HepG2 (cell line): ENCODE measurements around the gene TCF7L2. TPM values are rescaled to one million over a fixed set of nuclear protein-coding genes. Genes with fewer than 3 reads are reported as not detected.

Source experiments
- ARHGAP35 ChIP-seq: sonication (generic); formaldehyde crosslinking; IDR thresholded peaks from 2 replicates; pipeline ENCODE4 v1.9.0; 2022; ENCODE audit warnings: mild to moderate bottlenecking, inconsistent platforms, moderate library complexity, missing genetic modification reagents, borderline replicate concordance
- ARNT2 ChIP-seq: sonication (generic); formaldehyde crosslinking; IDR thresholded peaks from 2 replicates; pipeline ENCODE4 v1.8.0; 2022; ENCODE audit warnings: mild to moderate bottlenecking, low read depth, missing genetic modification reagents, moderate library complexity
- CREB1 ChIP-seq, 2 experiments: fragments of 450-650 bp in 1 of 2; IDR thresholded peaks; 2 replicates each; pipeline ENCODE4 v1.6.1; 2016 to 2017; ENCODE audit warnings: control low read depth in 1 of 2, mild to moderate bottlenecking in 1 of 2, missing compliant biosample characterization in 1 of 2, missing genetic modification characterization in 1 of 2
- FOXO1 ChIP-seq: sonication (generic); formaldehyde crosslinking; IDR thresholded peaks from 2 replicates; pipeline ENCODE4 v1.4.0; 2020; ENCODE audit warnings: missing genetic modification reagents
- GATA4 ChIP-seq: sonication (generic); IDR thresholded peaks from 2 replicates; pipeline ENCODE4 v1.6.1; 2016; ENCODE audit warnings: antibody characterized with exemption, low read depth, borderline replicate concordance
- LCORL ChIP-seq, 2 experiments: fragments of 450-650 bp in 1 of 2; sonication (generic) in 1 of 2; formaldehyde crosslinking in 1 of 2; IDR thresholded peaks; 2 replicates each; pipeline versions ENCODE4 v1.5.0 to v1.6.1; 2017 to 2020; ENCODE audit warnings: antibody characterized with exemption in 1 of 2, missing genetic modification reagents in 1 of 2
- MXI1 ChIP-seq: IDR thresholded peaks from 3 replicates; pipeline ENCODE4 v1.6.1; 2012; ENCODE audit warnings: low read depth, low read length, inconsistent platforms, borderline replicate concordance
- NFYB ChIP-seq: sonication (generic); formaldehyde crosslinking; IDR thresholded peaks from 2 replicates; pipeline ENCODE4 v1.4.0; 2020; ENCODE audit warnings: missing genetic modification reagents
- NR2F2 ChIP-seq: IDR thresholded peaks from 2 replicates; pipeline ENCODE4 v1.6.1; 2012; ENCODE audit warnings: low read depth, inconsistent platforms, borderline replicate concordance
- NR2F6 ChIP-seq, 2 experiments: IDR thresholded peaks; 2 replicates each; pipeline ENCODE4 v1.6.1; 2016; ENCODE audit warnings: antibody characterized with exemption in 1 of 2, mild to moderate bottlenecking in 1 of 2
- PHF21A ChIP-seq: sonication (generic); formaldehyde crosslinking; IDR thresholded peaks from 2 replicates; pipeline ENCODE4 v1.5.0; 2020; ENCODE audit warnings: mild to moderate bottlenecking, missing genetic modification reagents
- POGZ ChIP-seq: sonication (generic); formaldehyde crosslinking; IDR thresholded peaks from 2 replicates; pipeline ENCODE4 v1.4.0; 2020; ENCODE audit warnings: mild to moderate bottlenecking, missing genetic modification reagents
- RXRA ChIP-seq: sonication (generic); formaldehyde crosslinking; IDR thresholded peaks from 2 replicates; pipeline ENCODE4 v1.5.1; 2020; ENCODE audit warnings: missing genetic modification reagents
- STAG1 ChIP-seq: sonication (generic); formaldehyde crosslinking; IDR thresholded peaks from 2 replicates; pipeline ENCODE4 v1.4.0; 2020; ENCODE audit warnings: missing genetic modification reagents
- TEAD3 ChIP-seq: optimal IDR thresholded peaks from 2 replicates; pipeline ENCODE3; 2016; ENCODE audit warnings: borderline replicate concordance
- TGIF2 ChIP-seq: IDR thresholded peaks from 2 replicates; pipeline ENCODE4 v1.6.1; 2016; ENCODE audit warnings: control low read depth, missing compliant biosample characterization
- ZBTB42 ChIP-seq: sonication (generic); formaldehyde crosslinking; IDR thresholded peaks from 2 replicates; pipeline ENCODE4 v1.5.0; 2020; ENCODE audit warnings: mild to moderate bottlenecking, missing genetic modification reagents
- ZFP41 ChIP-seq: sonication (generic); formaldehyde crosslinking; IDR thresholded peaks from 2 replicates; pipeline ENCODE4 v1.4.0; 2020; ENCODE audit warnings: mild to moderate bottlenecking, missing genetic modification reagents, borderline replicate concordance
- ZNF230 ChIP-seq: sonication (generic); formaldehyde crosslinking; IDR thresholded peaks from 2 replicates; pipeline ENCODE4 v1.4.0; 2020; ENCODE audit warnings: mild to moderate bottlenecking, missing genetic modification reagents
- ZNF432 ChIP-seq: sonication (generic); formaldehyde crosslinking; IDR thresholded peaks from 2 replicates; pipeline ENCODE4 v1.5.0; 2020; ENCODE audit warnings: missing genetic modification reagents, mild to moderate bottlenecking, borderline replicate concordance
- ZNF510 ChIP-seq: sonication (generic); formaldehyde crosslinking; IDR thresholded peaks from 2 replicates; pipeline ENCODE4 v1.4.0; 2020; ENCODE audit warnings: low read depth, mild to moderate bottlenecking, missing genetic modification reagents
- ZNF652 ChIP-seq: IDR thresholded peaks from 2 replicates; pipeline ENCODE4 v1.6.1; 2016; ENCODE audit warnings: low read depth, borderline replicate concordance
- ZNF674 ChIP-seq: sonication (generic); formaldehyde crosslinking; IDR thresholded peaks from 2 replicates; pipeline ENCODE4 v1.5.0; 2020; ENCODE audit warnings: low read depth, mild to moderate bottlenecking, missing genetic modification reagents
- ZNF766 ChIP-seq: sonication (generic); formaldehyde crosslinking; IDR thresholded peaks from 2 replicates; pipeline ENCODE4 v1.5.0; 2020; ENCODE audit warnings: missing genetic modification reagents, borderline replicate concordance
- ZNF790 ChIP-seq: sonication (generic); formaldehyde crosslinking; IDR thresholded peaks from 2 replicates; pipeline ENCODE4 v1.8.0; 2022; ENCODE audit warnings: missing genetic modification reagents, mild to moderate bottlenecking, borderline replicate concordance
- ZNF816 ChIP-seq: sonication (generic); formaldehyde crosslinking; IDR thresholded peaks from 2 replicates; pipeline ENCODE4 v1.8.0; 2022; ENCODE audit warnings: missing genetic modification reagents, mild to moderate bottlenecking, borderline replicate concordance
- polyA plus RNA-seq, 8 experiments: library from polyadenylated mRNA; depleted of rRNA in 3 of 8; stranded (reverse) in 7 of 8; unstranded in 1 of 8; fragments of >200 nt; fragmentation: Illumina TruSeq in 4 of 8; extraction: Trizol in 4 of 8; gene quantifications; 2 replicates each; pipeline versions ENCODE4 v1.2.1 to v1.2.3, GENCODE V29; 2011 to 2016; ENCODE audit warnings: low read depth in 4 of 8, missing spikeins in 1 of 8, mixed read lengths in 1 of 8; ENCODE audit not compliant: insufficient read depth in 1 of 8
- total RNA-seq, 5 experiments: library from RNA; depleted of rRNA; stranded (reverse); fragments of >200 nt; fragmentation: Illumina TruSeq; extraction: Trizol; gene quantifications; 2 replicates each; pipeline ENCODE4 v1.2.3, GENCODE V29; 2016; ENCODE audit warnings: low read depth in 1 of 5
- TF ChIP-seq, protein P1 (sequence below): sonication (generic); formaldehyde crosslinking; IDR thresholded peaks from 2 replicates; pipeline ENCODE4 v1.4.0; 2020; ENCODE audit warnings: missing genetic modification reagents, low read depth, mild to moderate bottlenecking, borderline replicate concordance
- TF ChIP-seq, protein P2 (sequence below): sonication (generic); formaldehyde crosslinking; IDR thresholded peaks from 2 replicates; pipeline ENCODE4 v1.4.0; 2020; ENCODE audit warnings: missing genetic modification reagents

Gene TCF7L2
- total and polyA plus RNA-seq, 2 of the 13 experiments (the other 11 are each of a cell fraction or from before 2014, with no cell fraction given) = 3.9 to 13.7 TPM

DNA sequence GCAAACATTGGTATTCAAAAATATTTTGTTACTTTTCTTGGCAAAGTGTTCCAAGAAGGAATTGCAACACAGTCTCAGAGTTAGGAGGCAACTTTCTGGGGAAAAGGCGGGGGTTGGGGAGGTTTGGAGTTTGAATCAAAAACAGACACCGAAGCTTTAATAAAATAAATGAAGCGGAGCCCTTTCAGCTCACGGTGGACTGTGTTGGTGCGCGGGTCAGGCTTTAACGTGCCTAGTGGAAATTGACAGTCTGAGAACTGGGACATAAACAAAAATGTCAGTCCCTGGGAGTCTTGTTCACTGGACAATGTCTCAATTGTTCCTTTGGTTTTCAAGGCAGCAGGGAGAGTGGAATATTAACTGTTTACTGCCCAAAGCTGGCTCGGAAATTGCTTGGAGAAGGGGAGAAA is 109.3 kb downstream of the TCF7L2 start (continued):
- TF ChIP-seq NR2F2 = no peak
- no peak for TF ChIP-seq ZNF816
- TF ChIP-seq ZNF432 = no peak
- 0 out of 2 replicates have a peak, but pooled peaks have one; percentile 36 for TF ChIP-seq ARNT2 (CRISPR knock-in tag)
- TF ChIP-seq NR2F6 (IDR thresholded peaks at IDR 0.05) = no peak
- TF ChIP-seq NR2F6 (CRISPR knock-in tag; IDR thresholded peaks at IDR 0.05) = 0 out of 2 replicates have a peak, but pooled peaks have one; percentile 9
- TF ChIP-seq, protein P1, sequence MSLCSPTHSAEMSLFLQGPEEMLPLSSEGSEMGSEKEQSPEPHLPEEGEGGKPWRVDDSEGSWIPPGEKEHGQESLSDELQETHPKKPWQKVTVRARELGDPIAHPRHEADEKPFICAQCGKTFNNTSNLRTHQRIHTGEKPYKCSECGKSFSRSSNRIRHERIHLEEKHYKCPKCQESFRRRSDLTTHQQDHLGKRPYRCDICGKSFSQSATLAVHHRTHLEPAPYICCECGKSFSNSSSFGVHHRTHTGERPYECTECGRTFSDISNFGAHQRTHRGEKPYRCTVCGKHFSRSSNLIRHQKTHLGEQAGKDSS (CRISPR knock-in tag) = no peak
- TF ChIP-seq CREB1 (IDR thresholded peaks at IDR 0.05) = no peak
- no peak for TF ChIP-seq CREB1 (CRISPR knock-in tag; IDR thresholded peaks at IDR 0.05)
- TF ChIP-seq TEAD3 = peak; percentile 18
- no peak for TF ChIP-seq ZNF230
- TF ChIP-seq STAG1 (CRISPR knock-in tag) = 0 out of 2 replicates have a peak, but pooled peaks have one; percentile 17
- TF ChIP-seq FOXO1 (CRISPR knock-in tag) = peak; percentile 32; the same call in 1 of the 2 replicates
- no peak for TF ChIP-seq ZFP41 (CRISPR knock-in tag)
- TF ChIP-seq ZBTB42 = no peak
- TF ChIP-seq NFYB (CRISPR knock-in tag) = no peak
- TF ChIP-seq, protein P2, sequence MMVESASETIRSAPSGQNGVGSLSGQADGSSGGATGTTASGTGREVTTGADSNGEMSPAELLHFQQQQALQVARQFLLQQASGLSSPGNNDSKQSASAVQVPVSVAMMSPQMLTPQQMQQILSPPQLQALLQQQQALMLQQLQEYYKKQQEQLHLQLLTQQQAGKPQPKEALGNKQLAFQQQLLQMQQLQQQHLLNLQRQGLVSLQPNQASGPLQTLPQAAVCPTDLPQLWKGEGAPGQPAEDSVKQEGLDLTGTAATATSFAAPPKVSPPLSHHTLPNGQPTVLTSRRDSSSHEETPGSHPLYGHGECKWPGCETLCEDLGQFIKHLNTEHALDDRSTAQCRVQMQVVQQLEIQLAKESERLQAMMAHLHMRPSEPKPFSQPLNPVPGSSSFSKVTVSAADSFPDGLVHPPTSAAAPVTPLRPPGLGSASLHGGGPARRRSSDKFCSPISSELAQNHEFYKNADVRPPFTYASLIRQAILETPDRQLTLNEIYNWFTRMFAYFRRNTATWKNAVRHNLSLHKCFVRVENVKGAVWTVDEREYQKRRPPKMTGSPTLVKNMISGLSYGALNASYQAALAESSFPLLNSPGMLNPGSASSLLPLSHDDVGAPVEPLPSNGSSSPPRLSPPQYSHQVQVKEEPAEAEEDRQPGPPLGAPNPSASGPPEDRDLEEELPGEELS (CRISPR knock-in tag) = peak; percentile 22; the same call in 1 of the 2 replicates
- TF ChIP-seq ZNF510 (CRISPR knock-in tag) = no peak
- no peak for TF ChIP-seq GATA4
- TF ChIP-seq PHF21A = no peak
- no peak for TF ChIP-seq RXRA (CRISPR knock-in tag)
- TF ChIP-seq MXI1 = no peak
- no peak for TF ChIP-seq ZNF790 (CRISPR knock-in tag)
- peak; percentile 98 for TF ChIP-seq ZNF652 (CRISPR knock-in tag)
- TF ChIP-seq TGIF2 (CRISPR knock-in tag) = 0 out of 2 replicates have a peak, but pooled peaks have one; percentile 56
- no peak for TF ChIP-seq ZNF674 (CRISPR knock-in tag)
- no peak for TF ChIP-seq LCORL (IDR thresholded peaks at IDR 0.05)
- no peak for TF ChIP-seq LCORL (CRISPR knock-in tag; IDR thresholded peaks at IDR 0.05)
- TF ChIP-seq ARHGAP35 (CRISPR knock-in tag) = no peak
- no peak for TF ChIP-seq ZNF766 (CRISPR knock-in tag)
- peak; percentile 27; the same call in 1 of the 2 replicates for TF ChIP-seq POGZ
